Transverse colon (tissue), 4 donors: ENCODE data around the gene SIRT5. TPM values are rescaled to one million over a fixed set of nuclear protein-coding genes. Genes with fewer than 3 reads are reported as not detected.

Source experiments
- DNase-seq: peaks from one replicate; pipeline ENCODE4 v3.0.0-alpha.2; 2019
- H3K27ac ChIP-seq, 4 donors: fragments of 200-600 bp; sonication (generic); 2 replicates each; pipeline ENCODE4 v1.5.1; 2016 to 2018; ENCODE audit warnings: inconsistent platforms in 4 of 4
- H3K27me3 ChIP-seq: fragments of 200-600 bp; sonication (generic); 2 replicates; pipeline ENCODE4 v1.5.1; 2017; ENCODE audit warnings: inconsistent platforms
- H3K36me3 ChIP-seq, 4 donors: fragments of 200-600 bp; sonication (generic); 2 replicates each; pipeline ENCODE4 v1.5.1; 2017 to 2019; ENCODE audit warnings: inconsistent platforms in 4 of 4
- H3K4me1 ChIP-seq, 4 donors: fragments of 200-600 bp; sonication (generic); 2 replicates each; pipeline ENCODE4 v1.5.1; 2017 to 2020; ENCODE audit warnings: inconsistent platforms in 4 of 4
- H3K4me3 ChIP-seq, 4 donors: fragments of 200-600 bp; sonication (generic); 1 replicate in 1 of 4; 2 replicates in 3 of 4; pipeline versions ENCODE4 v1.5.1 to v1.6.1; 2017 to 2019; ENCODE audit warnings: inconsistent platforms in 4 of 4
- H3K9me3 ChIP-seq, 2 donors: fragments of 200-600 bp; sonication (generic); 2 replicates each; pipeline ENCODE4 v1.5.1; 2017 to 2019; ENCODE audit warnings: inconsistent platforms in 2 of 2
- CTCF ChIP-seq, 5 experiments: fragments of 200-600 bp in 3 of 5; fragments of 450-650 bp in 2 of 5; sonication (generic) in 3 of 5; IDR thresholded peaks; 1 replicate in 2 of 5; 2 replicates in 3 of 5; pipeline ENCODE4 v1.5.1; 2016 to 2017; ENCODE audit warnings: antibody characterized with exemption in 5 of 5, inconsistent platforms in 3 of 5, mild to moderate bottlenecking in 2 of 5, moderate library complexity in 1 of 5
- EP300 ChIP-seq: sonication (generic); formaldehyde crosslinking; IDR thresholded peaks from one replicate; pipeline ENCODE4 v1.6.1; 2017; ENCODE audit warnings: antibody characterized with exemption, low read depth
- POLR2A ChIP-seq: fragments of 450-650 bp; IDR thresholded peaks from one replicate; pipeline ENCODE4 v1.6.1; 2016; ENCODE audit warnings: antibody characterized with exemption, mild to moderate bottlenecking, moderate library complexity
- POLR2AphosphoS5 ChIP-seq, 3 donors: sonication (generic); formaldehyde crosslinking; IDR thresholded peaks; one replicate each; pipeline ENCODE4 v1.6.1; 2016; ENCODE audit warnings: antibody characterized with exemption in 3 of 3
- WGBS, 2 donors: methylation state at CpG; one replicate each; pipeline ENCODE4 v1.1.5; 2018; ENCODE audit warnings: low coverage in 1 of 2; 5-methylcytosine and 5-hydroxymethylcytosine counted together
- in situ Hi-C, 4 donors: fragments of 200-750 bp; cut with MboI; loops; one replicate each; pipeline versions ENCODE4 v1.15.0 to v1.15.1; 2017; ENCODE audit warnings: low sequenced_read_pairs in 3 of 4, low pct_ligation_motif_present in 1 of 4, low pct_unique_long_range_greater_than_20kb in 1 of 4
- intact Hi-C: fragments of 100-400 bp; cut with DNase I; formaldehyde crosslinking; loops from one replicate; pipeline ENCODE4 v1.15.1; 2023; ENCODE audit warnings: low total_unique reads
- total RNA-seq, 4 donors: library from RNA; depleted of rRNA; stranded (reverse); fragments of >200 nt; gene quantifications; one replicate each; pipeline ENCODE4 v1.1.0, GENCODE V29; 2016

Gene SIRT5
- total RNA-seq, 4 donors from 2014 or later, result 10.1 to 21.0 (median 13.9) TPM

GRCh38 chr6:13638014-13638413 is 63.6 kb downstream of the SIRT5 start:
- Histone ChIP-seq H3K27ac (no peak overlapping the region), H3K27me3 (no peaks in the 10 kb centered on the region), H3K36me3 (peaks cover 0 to 42% (median 14%) of the 10 kb centered on the region in 4 donors), H3K4me3 (no peak overlapping the region), H3K9me3 (no peaks in the 10 kb centered on the region), H3K4me1 (no peaks in the 10 kb centered on the region)
- no peak for DNase-seq
- 90 to 93% methylated on average over 1 of the region's 1 CpG for WGBS, 2 donors
- intact Hi-C loops, result no loop called here
- in situ Hi-C loops, result no loop called here
- TF ChIP-seq POLR2AphosphoS5 (IDR thresholded peaks at IDR 0.05), result no peak
- TF ChIP-seq CTCF (IDR thresholded peaks at IDR 0.05), result no peak
- no peak for TF ChIP-seq EP300
- no peak for TF ChIP-seq POLR2A

GRCh38 chr6:13638626-13639025 is 64.2 kb downstream of the SIRT5 start:
- intact Hi-C loops, result no loop called here
- DNase-seq, result no peak

GRCh38 chr6:13641315-13641714 is 66.9 kb downstream of the SIRT5 start:
- Histone ChIP-seq H3K9me3 (no peaks in the 10 kb centered on the region), H3K27ac (no peak overlapping the region), H3K4me1 (no peaks in the 10 kb centered on the region), H3K36me3 (peaks cover 0 to 55% (median 14%) of the 10 kb centered on the region in 4 donors), H3K4me3 (no peak overlapping the region), H3K27me3 (no peaks in the 10 kb centered on the region)
- DNase-seq, result no peak
- WGBS, 2 donors, result 57 to 90% methylated on average over 5 of the region's 5 CpGs
- TF ChIP-seq POLR2AphosphoS5 (IDR thresholded peaks at IDR 0.05) (no peak), POLR2A (no peak), EP300 (no peak), CTCF (IDR thresholded peaks at IDR 0.05) (no peak)
- intact Hi-C loops (no loop called here), in situ Hi-C loops (no loop called here)

More at GRCh38 chr6:13638626-13639025, 64.2 kb downstream of the SIRT5 start:
- WGBS, 2 donors, result 86 to 92% methylated on average over 2 to 4 of the region's 4 CpGs
- in situ Hi-C loops, result no loop called here
- H3K27me3 ChIP-seq, result no peaks in the 10 kb centered on the region
- no peaks in the 10 kb centered on the region for H3K4me1 ChIP-seq
- H3K27ac ChIP-seq, result no peak overlapping the region
- peaks cover 0 to 40% (median 14%) of the 10 kb centered on the region in 4 donors for H3K36me3 ChIP-seq
- no peak overlapping the region for H3K4me3 ChIP-seq
- H3K9me3 ChIP-seq, result no peaks in the 10 kb centered on the region
- TF ChIP-seq POLR2AphosphoS5 (IDR thresholded peaks at IDR 0.05) (no peak), EP300 (no peak), CTCF (IDR thresholded peaks at IDR 0.05) (no peak), POLR2A (no peak)

- no peak for TF ChIP-seq POLR2AphosphoS5 (IDR thresholded peaks at IDR 0.05)
- TF ChIP-seq EP300, result no peak
- no peak for TF ChIP-seq CTCF (IDR thresholded peaks at IDR 0.05)
- TF ChIP-seq POLR2A, result no peak
- no peak overlapping the region for H3K27ac ChIP-seq
- peaks cover 0 to 53% (median 11%) of the 10 kb centered on the region in 4 donors for H3K36me3 ChIP-seq
- 82 to 93% methylated on average over 3 of the region's 3 CpGs for WGBS, 2 donors
- H3K4me3 ChIP-seq, result no peak overlapping the region
- no peaks in the 10 kb centered on the region for H3K27me3 ChIP-seq
- no peak for DNase-seq
- no peaks in the 10 kb centered on the region for H3K9me3 ChIP-seq
- in situ Hi-C loops (no loop called here), intact Hi-C loops (no loop called here)
- H3K4me1 ChIP-seq, result no peaks in the 10 kb centered on the region
These were observed 68.7 kb downstream of the SIRT5 start for GRCh38 chr6:13643125-13643524.
